ENCODE data around the gene CASKIN1. TPM values are rescaled to one million over a fixed set of nuclear protein-coding genes. Genes with fewer than 3 reads are reported as not detected.
A peak's percentile ranks its signal among the peaks of the same experiment; 100 is the strongest.

Gene CASKIN1
- total and polyA plus RNA-seq, 9 donors = 0.10 to 2.4 (median 0.56) TPM; not detected in 1

DNA sequence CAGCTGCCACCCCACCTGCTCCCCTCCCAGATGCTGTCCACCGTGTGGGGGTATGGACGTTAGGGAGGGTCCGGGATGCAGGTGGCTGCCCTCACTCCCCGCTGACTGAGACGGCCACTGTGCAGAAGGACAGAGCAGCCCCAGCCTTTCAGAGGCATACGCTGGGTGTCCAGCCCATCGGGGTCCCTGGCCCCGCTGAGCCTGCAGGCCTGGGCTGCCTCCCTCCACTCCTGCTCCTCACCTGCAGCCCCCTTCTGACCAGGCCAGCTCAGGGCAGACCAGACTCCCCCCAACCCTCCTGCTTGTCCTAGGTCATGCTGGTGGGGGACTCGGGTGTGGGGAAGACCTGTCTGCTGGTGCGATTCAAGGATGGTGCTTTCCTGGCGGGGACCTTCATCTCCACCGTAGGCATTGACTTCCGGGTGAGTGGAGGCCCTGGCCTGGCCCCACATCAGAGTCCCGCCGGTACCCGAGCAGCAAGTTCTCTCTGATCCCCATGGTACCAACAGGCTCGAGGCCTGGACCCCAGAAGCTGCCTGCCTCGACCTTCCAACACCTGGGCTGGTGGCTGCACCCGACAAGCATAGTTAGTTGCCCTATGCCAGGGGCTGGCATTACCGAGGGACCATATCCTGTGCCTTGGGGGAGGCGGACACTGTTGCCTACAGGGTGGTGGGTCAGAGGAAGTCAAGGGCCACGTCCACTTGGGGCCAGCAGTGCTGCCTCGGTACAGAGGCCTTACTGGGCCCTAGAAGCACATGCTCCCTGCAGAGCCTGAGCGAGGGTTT lies 46.6 kb downstream of the CASKIN1 start:
- no peaks in the 10 kb centered on the region for H3K9me3 ChIP-seq
- TF ChIP-seq, protein P1, sequence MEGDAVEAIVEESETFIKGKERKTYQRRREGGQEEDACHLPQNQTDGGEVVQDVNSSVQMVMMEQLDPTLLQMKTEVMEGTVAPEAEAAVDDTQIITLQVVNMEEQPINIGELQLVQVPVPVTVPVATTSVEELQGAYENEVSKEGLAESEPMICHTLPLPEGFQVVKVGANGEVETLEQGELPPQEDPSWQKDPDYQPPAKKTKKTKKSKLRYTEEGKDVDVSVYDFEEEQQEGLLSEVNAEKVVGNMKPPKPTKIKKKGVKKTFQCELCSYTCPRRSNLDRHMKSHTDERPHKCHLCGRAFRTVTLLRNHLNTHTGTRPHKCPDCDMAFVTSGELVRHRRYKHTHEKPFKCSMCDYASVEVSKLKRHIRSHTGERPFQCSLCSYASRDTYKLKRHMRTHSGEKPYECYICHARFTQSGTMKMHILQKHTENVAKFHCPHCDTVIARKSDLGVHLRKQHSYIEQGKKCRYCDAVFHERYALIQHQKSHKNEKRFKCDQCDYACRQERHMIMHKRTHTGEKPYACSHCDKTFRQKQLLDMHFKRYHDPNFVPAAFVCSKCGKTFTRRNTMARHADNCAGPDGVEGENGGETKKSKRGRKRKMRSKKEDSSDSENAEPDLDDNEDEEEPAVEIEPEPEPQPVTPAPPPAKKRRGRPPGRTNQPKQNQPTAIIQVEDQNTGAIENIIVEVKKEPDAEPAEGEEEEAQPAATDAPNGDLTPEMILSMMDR (IDR thresholded peaks at IDR 0.05) = no peak
- TF ChIP-seq EP300 (IDR thresholded peaks at IDR 0.05) (no peak), POLR2A (IDR thresholded peaks at IDR 0.05) (no peak)
- 52 to 64% (median 60%) methylated on average over 21 to 24 of the region's 24 CpGs for WGBS, 3 donors
- H3K27ac ChIP-seq = no peak overlapping the region
- H3K36me3 ChIP-seq = no peaks in the 10 kb centered on the region
- peaks cover 23% of the 10 kb centered on the region for H3K4me1 ChIP-seq (ENCODE audit: insufficient read depth)
- H3K27me3 ChIP-seq = no peaks in the 10 kb centered on the region
- intact Hi-C loops (cut with DNase I) = loop anchor here in 2 of 4 donors (5.0 to 10.0 kb wide), 2 partner anchors 105 to 123 kb away; partner anchors contain the start of genes ECI1 (in 1 of the 2) and NHERF2 (in 1 of the 2)
- no peak overlapping the region for H3K4me3 ChIP-seq
- no peak for DNase-seq

DNA sequence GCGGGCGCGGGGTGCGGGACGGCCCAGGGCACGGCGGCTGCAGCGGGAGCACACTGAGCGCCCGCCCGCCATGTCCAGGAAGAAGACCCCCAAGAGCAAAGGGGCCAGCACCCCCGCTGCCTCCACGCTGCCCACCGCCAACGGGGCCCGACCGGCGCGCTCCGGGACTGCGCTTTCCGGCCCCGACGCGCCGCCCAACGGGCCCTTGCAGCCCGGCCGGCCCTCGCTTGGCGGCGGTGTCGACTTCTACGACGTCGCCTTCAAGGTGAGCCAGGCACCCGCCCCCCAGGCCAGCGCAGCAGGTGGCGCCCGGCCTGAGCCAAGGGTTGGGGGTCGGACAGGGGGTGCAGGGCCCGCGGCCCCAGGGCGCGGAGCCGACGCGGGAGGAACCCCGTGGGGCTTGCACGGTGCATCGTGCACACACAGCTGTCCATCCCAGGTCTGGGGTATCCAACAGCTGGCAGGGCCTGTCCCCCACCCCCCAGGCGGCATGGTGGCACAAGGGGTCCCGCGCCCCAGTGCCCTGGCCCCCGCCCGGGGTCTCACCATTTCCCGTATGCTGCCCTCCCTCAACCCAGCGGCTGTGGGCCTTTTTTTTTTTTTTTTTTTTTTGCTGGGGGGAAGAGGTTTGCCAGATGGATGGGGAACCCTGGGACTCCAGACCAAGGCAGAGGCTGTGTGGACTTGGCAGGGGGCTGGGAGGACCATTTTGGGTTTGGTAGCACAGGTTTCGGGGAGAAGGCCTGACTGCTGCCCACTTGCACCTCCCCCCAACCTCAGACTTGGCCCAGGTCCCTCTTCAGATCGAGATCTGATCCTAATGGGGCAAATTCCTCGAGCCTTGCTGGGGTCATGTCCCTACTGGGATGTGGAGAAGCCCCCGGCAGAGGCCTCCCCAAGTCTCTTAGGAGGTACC lies 47.4 kb downstream of the CASKIN1 start:
- Histone ChIP-seq H3K36me3 (no peaks in the 10 kb centered on the region), H3K27ac (no peak overlapping the region), H3K4me1 (ENCODE audit: insufficient read depth) (peaks cover 20% of the 10 kb centered on the region), H3K4me3 (peak overlapping the region; percentile 21), H3K9me3 (no peaks in the 10 kb centered on the region), H3K27me3 (no peaks in the 10 kb centered on the region)
- intact Hi-C loops (cut with DNase I) = no loop called here
- no peak for TF ChIP-seq POLR2A (IDR thresholded peaks at IDR 0.05)
- TF ChIP-seq EP300 (IDR thresholded peaks at IDR 0.05) = no peak
- TF ChIP-seq, protein P1 (IDR thresholded peaks at IDR 0.05) = no peak
- peak in 1 of 5 donors; percentile 53 for DNase-seq
- 2 to 4% (median 4%) methylated on average over 30 to 59 of the region's 62 CpGs for WGBS, 3 donors

DNA sequence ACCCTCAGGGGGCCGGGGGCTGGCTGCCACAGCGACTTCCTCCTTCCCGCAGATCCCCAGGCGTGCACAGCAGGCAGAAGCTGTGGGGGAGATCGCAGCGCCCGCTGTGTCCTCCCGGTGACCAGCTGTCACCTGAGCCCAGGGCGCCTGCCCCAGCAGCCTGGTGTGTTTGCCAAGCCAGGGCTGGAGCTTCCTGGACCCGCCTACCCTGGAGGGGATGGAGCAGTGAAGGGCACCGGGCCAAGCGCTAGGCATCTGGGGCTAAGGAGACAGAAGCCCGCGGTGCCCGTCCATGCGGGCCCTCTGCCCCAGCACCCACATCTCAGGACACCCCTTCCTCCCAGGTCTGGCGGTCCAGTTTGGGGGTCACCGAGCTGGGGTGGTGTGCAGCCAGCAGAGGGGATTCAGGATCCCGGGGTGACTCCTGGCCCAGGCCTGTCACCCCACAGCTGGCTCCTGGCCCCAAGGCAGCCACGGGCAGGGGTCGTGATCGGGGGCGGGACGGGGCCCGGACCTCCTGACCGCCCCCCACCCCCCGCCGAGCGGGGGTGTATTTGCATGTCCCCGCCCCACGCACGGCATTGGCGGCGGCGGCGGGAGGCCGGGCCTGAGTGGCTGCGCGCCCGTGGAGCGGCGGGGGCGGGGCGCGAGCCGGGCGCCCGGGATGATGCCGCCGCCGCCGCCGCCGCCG lies 48.3 kb downstream of the CASKIN1 start, which contains the start of gene RAB26:
Gene RAB26, plus strand, starts transcription at position 645 of the 691 bp plus-strand sequence. CDS start 159 bp downstream, outside the sequence.
- no peaks in the 10 kb centered on the region for H3K9me3 ChIP-seq
- no peaks in the 10 kb centered on the region for H3K36me3 ChIP-seq
- 13 to 26% (median 14%) methylated on average over 23 to 55 of the region's 55 CpGs for WGBS, 3 donors
- no peaks in the 10 kb centered on the region for H3K27me3 ChIP-seq
- H3K27ac ChIP-seq = peak within 1 kb of the TSS in 1 of 2 donors; percentile 21
- TF ChIP-seq EP300 (IDR thresholded peaks at IDR 0.05) = no peak
- TF ChIP-seq, protein P1 (IDR thresholded peaks at IDR 0.05) = no peak
- TF ChIP-seq POLR2A (IDR thresholded peaks at IDR 0.05) = no peak
- intact Hi-C loops (cut with DNase I) = no loop called here
- peak within 1 kb of the TSS; percentile 31 for H3K4me3 ChIP-seq
- peak; percentile 67 to 81 (median 77) for DNase-seq
- peaks cover 20% of the 10 kb centered on the region for H3K4me1 ChIP-seq (ENCODE audit: insufficient read depth)

DNA sequence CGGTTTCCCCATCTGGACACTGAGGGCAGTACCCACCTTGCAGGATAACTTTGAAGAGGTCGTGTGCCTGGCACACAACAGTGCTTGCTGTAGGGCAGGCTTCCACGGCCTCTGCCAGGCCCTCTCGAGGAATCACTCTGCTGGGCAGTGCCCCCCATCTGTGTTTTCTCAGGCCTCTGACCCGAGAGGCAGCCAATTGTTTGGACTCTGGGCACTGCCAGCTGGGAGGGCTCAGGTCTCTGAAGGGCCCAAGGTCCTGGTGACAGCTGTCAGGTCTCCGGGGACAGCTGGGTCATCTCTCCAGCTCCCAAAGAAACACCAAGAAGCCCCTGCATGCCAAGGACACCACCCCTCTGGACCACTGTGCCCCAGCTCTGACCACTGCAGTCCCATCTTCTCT lies 49.0 kb downstream of the CASKIN1 start:
- Histone ChIP-seq H3K27ac (peak overlapping the region in 1 of 2 donors; percentile 21), H3K9me3 (no peaks in the 10 kb centered on the region), H3K4me3 (no peak overlapping the region), H3K27me3 (no peaks in the 10 kb centered on the region), H3K36me3 (no peaks in the 10 kb centered on the region), H3K4me1 (ENCODE audit: insufficient read depth) (peaks cover 15% of the 10 kb centered on the region)
- DNase-seq = no peak
- TF ChIP-seq, protein P1 (IDR thresholded peaks at IDR 0.05) = no peak
- no peak for TF ChIP-seq EP300 (IDR thresholded peaks at IDR 0.05)
- TF ChIP-seq POLR2A (IDR thresholded peaks at IDR 0.05) = no peak
- WGBS, 3 donors = 73 to 77% (median 76%) methylated on average over 6 of the region's 6 CpGs
- intact Hi-C loops (cut with DNase I) = no loop called here
